Measurements from ENCODE around the gene ELK4. TPM values are rescaled to one million over a fixed set of nuclear protein-coding genes. Genes with fewer than 3 reads are reported as not detected.

ELK4 gene
- total and polyA plus RNA-seq, 2 experiments from 2014 or later, result 1.8 to 9.1 TPM

DNA sequence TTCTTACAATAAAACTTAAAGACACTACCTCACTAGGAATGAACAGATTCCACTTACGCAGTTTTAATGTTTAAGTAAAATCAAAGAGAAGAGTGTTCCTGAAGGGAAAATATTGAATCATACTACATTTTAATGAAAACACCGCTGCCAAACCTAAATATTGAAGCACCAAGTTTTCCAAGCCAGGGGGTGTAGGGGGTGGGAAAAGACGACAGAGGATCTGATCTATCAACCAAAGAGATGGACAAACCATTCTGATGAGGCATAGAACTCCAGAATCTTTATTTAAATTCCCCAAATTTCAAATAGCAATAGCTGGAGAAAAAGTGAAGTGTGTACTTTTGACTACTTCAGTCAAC lies 1.2 kb downstream of the ELK4 start:
- no peak for DNase-seq (ENCODE audit: low read depth in 1 of 2, low spot score in 1 of 2)
- no peak for TF ChIP-seq CTCF (IDR thresholded peaks at IDR 0.05; ENCODE audit: low read depth, low read length)
- no peaks in the 10 kb centered on the region for H3K36me3 ChIP-seq
- peaks cover 14% of the 10 kb centered on the region for H3K4me1 ChIP-seq (ENCODE audit: low read depth)
- no peaks in the 10 kb centered on the region for H3K27me3 ChIP-seq
- H3K4me3 ChIP-seq, result peak overlapping the region; percentile 57
- peak overlapping the region; percentile 99 for H3K27ac ChIP-seq
- no peaks in the 10 kb centered on the region for H3K9me3 ChIP-seq (ENCODE audit: low read depth)

DNA sequence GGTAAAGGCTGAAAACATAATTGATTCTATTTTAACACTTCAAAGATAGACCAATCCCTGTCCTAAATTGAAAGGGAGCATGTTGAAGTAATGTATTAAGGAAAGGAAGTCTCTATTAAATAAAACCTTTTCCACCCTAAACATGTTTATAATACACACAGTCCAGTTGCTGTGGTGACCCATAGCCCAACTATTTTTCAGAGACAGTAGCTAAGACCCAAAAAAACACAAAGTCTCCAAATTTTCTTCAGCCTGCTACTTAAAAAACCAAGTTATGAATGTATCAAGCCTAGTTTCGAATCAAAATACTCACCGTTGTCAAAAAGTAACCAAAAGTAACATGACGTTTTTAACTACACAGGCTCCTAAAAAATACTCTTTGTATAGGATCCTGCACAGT lies 1.6 kb downstream of the ELK4 start:
- peak in 1 of 2 donors; percentile 47 for DNase-seq (ENCODE audit: low read depth in 1 of 2, low spot score in 1 of 2)
- H3K9me3 ChIP-seq (ENCODE audit: low read depth), result no peaks in the 10 kb centered on the region
- TF ChIP-seq CTCF (IDR thresholded peaks at IDR 0.05; ENCODE audit: low read depth, low read length), result no peak
- no peaks in the 10 kb centered on the region for H3K27me3 ChIP-seq
- H3K27ac ChIP-seq, result peak overlapping the region; percentile 99
- H3K4me3 ChIP-seq, result peak overlapping the region; percentile 57
- H3K36me3 ChIP-seq, result no peaks in the 10 kb centered on the region
- peaks cover 14% of the 10 kb centered on the region for H3K4me1 ChIP-seq (ENCODE audit: low read depth)

DNA sequence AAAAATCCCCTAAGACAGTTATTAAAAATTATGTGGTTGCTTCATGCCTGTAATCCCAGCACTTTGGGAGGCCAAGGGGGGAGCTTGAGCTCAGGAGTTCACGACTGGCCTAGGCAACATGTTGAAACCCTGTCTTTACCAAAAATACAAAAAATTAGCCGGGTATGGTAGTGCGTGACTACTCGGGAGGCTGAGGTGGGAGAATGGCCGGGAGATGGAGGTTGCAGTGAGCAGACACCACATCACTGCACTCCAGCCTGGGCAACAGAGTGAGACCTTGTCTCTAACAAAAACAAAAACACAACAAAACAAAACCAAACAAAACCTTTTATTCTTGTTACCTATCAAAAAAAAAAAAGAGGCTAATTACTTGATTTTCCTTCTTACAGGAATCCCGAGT lies 2.1 kb downstream of the ELK4 start:
- peaks cover 14% of the 10 kb centered on the region for H3K4me1 ChIP-seq (ENCODE audit: low read depth)
- H3K36me3 ChIP-seq, result no peaks in the 10 kb centered on the region
- peak overlapping the region; percentile 99 for H3K27ac ChIP-seq
- no peak for DNase-seq (ENCODE audit: low read depth in 1 of 2, low spot score in 1 of 2)
- H3K4me3 ChIP-seq, result peak overlapping the region; percentile 57
- H3K9me3 ChIP-seq (ENCODE audit: low read depth), result no peaks in the 10 kb centered on the region
- no peak for TF ChIP-seq CTCF (IDR thresholded peaks at IDR 0.05; ENCODE audit: low read depth, low read length)
- H3K27me3 ChIP-seq, result no peaks in the 10 kb centered on the region

DNA sequence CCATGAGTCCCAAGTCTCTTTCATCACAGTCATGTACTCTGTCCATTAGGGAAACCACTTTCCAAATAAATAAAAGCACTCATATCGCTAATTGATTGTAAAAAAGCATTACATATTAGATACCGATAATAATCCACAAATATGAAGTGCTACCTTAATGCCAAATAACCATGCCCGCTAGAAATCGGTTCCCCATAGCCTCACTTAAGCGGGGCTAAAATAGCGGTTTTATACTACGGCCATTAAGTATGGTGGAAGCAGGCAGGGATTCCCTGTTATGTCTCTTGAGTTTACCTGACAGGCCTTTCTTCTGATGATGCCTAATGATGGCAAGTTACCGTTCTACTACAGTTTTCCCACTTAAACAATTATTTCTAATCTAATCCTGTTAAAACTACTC lies 3.9 kb downstream of the ELK4 start:
- DNase-seq (ENCODE audit: low read depth in 1 of 2, low spot score in 1 of 2), result no peak
- Histone ChIP-seq H3K36me3 (peaks cover 6% of the 10 kb centered on the region), H3K4me1 (ENCODE audit: low read depth) (peaks cover 14% of the 10 kb centered on the region), H3K9me3 (ENCODE audit: low read depth) (no peaks in the 10 kb centered on the region), H3K4me3 (no peak overlapping the region), H3K27ac (no peak overlapping the region), H3K27me3 (no peaks in the 10 kb centered on the region)
- no peak for TF ChIP-seq CTCF (IDR thresholded peaks at IDR 0.05; ENCODE audit: low read depth, low read length)

- Histone ChIP-seq H3K4me1 (ENCODE audit: low read depth) (peaks cover 8% of the 10 kb centered on the region), H3K4me3 (no peak overlapping the region), H3K27ac (no peak overlapping the region), H3K36me3 (peaks cover 19% of the 10 kb centered on the region), H3K9me3 (ENCODE audit: low read depth) (no peaks in the 10 kb centered on the region), H3K27me3 (no peaks in the 10 kb centered on the region)
- TF ChIP-seq CTCF (IDR thresholded peaks at IDR 0.05; ENCODE audit: low read depth, low read length), result no peak
- DNase-seq (ENCODE audit: low read depth in 1 of 2, low spot score in 1 of 2), result no peak
These were observed 5.6 kb downstream of the ELK4 start for GRCh38 chr1:205626216-205626615.

DNA sequence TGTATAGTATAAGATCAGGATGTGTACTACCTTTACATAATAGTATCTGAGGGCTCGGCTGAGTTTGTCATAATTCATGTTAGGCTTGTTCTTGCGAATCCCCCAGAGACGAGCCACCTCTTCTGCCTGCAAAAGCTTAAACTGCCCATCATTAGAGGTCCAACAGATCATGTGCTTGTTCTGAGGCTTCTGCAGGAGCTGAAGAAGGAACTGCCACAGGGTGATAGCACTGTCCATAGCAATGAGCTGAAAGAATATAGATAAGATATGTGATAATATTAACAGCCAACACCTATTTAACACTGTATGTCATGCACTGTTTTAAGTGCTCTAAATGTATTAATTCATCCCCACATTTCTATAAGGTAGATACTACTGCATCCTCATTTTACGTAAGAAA lies 8.2 kb downstream of the ELK4 start:
- no peaks in the 10 kb centered on the region for H3K4me1 ChIP-seq (ENCODE audit: low read depth)
- H3K36me3 ChIP-seq, result peaks cover 37% of the 10 kb centered on the region
- no peaks in the 10 kb centered on the region for H3K27me3 ChIP-seq
- peak overlapping the region; percentile 27 for H3K27ac ChIP-seq
- H3K4me3 ChIP-seq, result no peak overlapping the region
- H3K9me3 ChIP-seq (ENCODE audit: low read depth), result no peaks in the 10 kb centered on the region
- no peak for TF ChIP-seq CTCF (IDR thresholded peaks at IDR 0.05; ENCODE audit: low read depth, low read length)
- no peak for DNase-seq (ENCODE audit: low read depth in 1 of 2, low spot score in 1 of 2)
